Measurements from ENCODE around the gene CEP72.

The CEP72 gene

GRCh38 chr5:598564-598890 lies 13.6 kb upstream of the CEP72 start:
- DNase-seq (ENCODE audit: extremely low spot score), result no peak
- TF ChIP-seq L3MBTL2 (conservative IDR thresholded peaks at IDR 0.05) (no peak), BHLHE40 (IDR thresholded peaks at IDR 0.05; ENCODE audit: borderline replicate concordance) (no peak), PKNOX1 (IDR thresholded peaks at IDR 0.05) (no peak), TARDBP (IDR thresholded peaks at IDR 0.05) (no peak), ARNT (IDR thresholded peaks at IDR 0.05) (no peak), SP1 (IDR thresholded peaks at IDR 0.05) (no peak), NFRKB (IDR thresholded peaks at IDR 0.05) (no peak), HDGF (IDR thresholded peaks at IDR 0.05; ENCODE audit: borderline replicate concordance) (no peak), LEF1 (IDR thresholded peaks at IDR 0.05; ENCODE audit: borderline replicate concordance) (no peak), ZNF384 (IDR thresholded peaks at IDR 0.05) (no peak), FOXK2 (IDR thresholded peaks at IDR 0.05) (no peak), FOXA1 (IDR thresholded peaks at IDR 0.05) (no peak), FOXM1 (IDR thresholded peaks at IDR 0.05; ENCODE audit: borderline replicate concordance) (no peak), ELF4 (IDR thresholded peaks at IDR 0.05) (no peak), CTBP1 (IDR thresholded peaks at IDR 0.05; ENCODE audit: borderline replicate concordance) (no peak), SUZ12 (IDR thresholded peaks at IDR 0.05) (no peak)
- CTCF ChIA-PET, result no interaction called here
- POLR2A ChIA-PET, result no interaction called here

- CTCF ChIA-PET, result no interaction called here
- POLR2A ChIA-PET, result no interaction called here
- no peak for TF ChIP-seq PKNOX1 (IDR thresholded peaks at IDR 0.05)
- TF ChIP-seq CTBP1 (IDR thresholded peaks at IDR 0.05; ENCODE audit: borderline replicate concordance), result no peak
- TF ChIP-seq ZNF384 (IDR thresholded peaks at IDR 0.05), result no peak
- no peak for TF ChIP-seq FOXA1 (IDR thresholded peaks at IDR 0.05)
- TF ChIP-seq FOXM1 (IDR thresholded peaks at IDR 0.05; ENCODE audit: borderline replicate concordance), result no peak
- TF ChIP-seq TARDBP (IDR thresholded peaks at IDR 0.05), result no peak
- no peak for TF ChIP-seq FOXK2 (IDR thresholded peaks at IDR 0.05)
- no peak for TF ChIP-seq NFRKB (IDR thresholded peaks at IDR 0.05)
- TF ChIP-seq HDGF (IDR thresholded peaks at IDR 0.05; ENCODE audit: borderline replicate concordance), result no peak
- no peak for TF ChIP-seq L3MBTL2 (conservative IDR thresholded peaks at IDR 0.05)
- TF ChIP-seq SP1 (IDR thresholded peaks at IDR 0.05), result no peak
- no peak for TF ChIP-seq BHLHE40 (IDR thresholded peaks at IDR 0.05; ENCODE audit: borderline replicate concordance)
- TF ChIP-seq LEF1 (IDR thresholded peaks at IDR 0.05; ENCODE audit: borderline replicate concordance), result no peak
- TF ChIP-seq SUZ12 (IDR thresholded peaks at IDR 0.05), result no peak
- TF ChIP-seq ELF4 (IDR thresholded peaks at IDR 0.05), result no peak
- TF ChIP-seq ARNT (IDR thresholded peaks at IDR 0.05), result no peak
Measured at GRCh38 chr5:600886-601541, 11.1 kb upstream of the CEP72 start.

GRCh38 chr5:601771-602465 lies 10.2 kb upstream of the CEP72 start:
- CTCF ChIA-PET, result no interaction called here
- DNase-seq (ENCODE audit: extremely low spot score), result no peak
- TF ChIP-seq SP1 (IDR thresholded peaks at IDR 0.05), result no peak
- TF ChIP-seq SUZ12 (IDR thresholded peaks at IDR 0.05), result no peak
- TF ChIP-seq ZNF384 (IDR thresholded peaks at IDR 0.05), result no peak
- TF ChIP-seq BHLHE40 (IDR thresholded peaks at IDR 0.05; ENCODE audit: borderline replicate concordance), result no peak
- no peak for TF ChIP-seq ARNT (IDR thresholded peaks at IDR 0.05)
- no peak for TF ChIP-seq PKNOX1 (IDR thresholded peaks at IDR 0.05)
- no peak for TF ChIP-seq ELF4 (IDR thresholded peaks at IDR 0.05)
- TF ChIP-seq FOXM1 (IDR thresholded peaks at IDR 0.05; ENCODE audit: borderline replicate concordance), result no peak
- no peak for TF ChIP-seq FOXA1 (IDR thresholded peaks at IDR 0.05)
- TF ChIP-seq LEF1 (IDR thresholded peaks at IDR 0.05; ENCODE audit: borderline replicate concordance), result no peak
- TF ChIP-seq NFRKB (IDR thresholded peaks at IDR 0.05), result no peak
- TF ChIP-seq HDGF (IDR thresholded peaks at IDR 0.05; ENCODE audit: borderline replicate concordance), result no peak
- no peak for TF ChIP-seq TARDBP (IDR thresholded peaks at IDR 0.05)
- no peak for TF ChIP-seq FOXK2 (IDR thresholded peaks at IDR 0.05)
- TF ChIP-seq CTBP1 (IDR thresholded peaks at IDR 0.05; ENCODE audit: borderline replicate concordance), result no peak
- POLR2A ChIA-PET, result no interaction called here

More at GRCh38 chr5:600886-601541, 11.1 kb upstream of the CEP72 start:
- DNase-seq (ENCODE audit: extremely low spot score), result no peak

- DNase-seq (ENCODE audit: extremely low spot score), result no peak
- ChIA-PET CTCF (no interaction called here), POLR2A (no interaction called here)
- TF ChIP-seq ELF4 (IDR thresholded peaks at IDR 0.05) (no peak), FOXM1 (IDR thresholded peaks at IDR 0.05; ENCODE audit: borderline replicate concordance) (no peak), PKNOX1 (IDR thresholded peaks at IDR 0.05) (no peak), ARNT (IDR thresholded peaks at IDR 0.05) (no peak)
Measured at GRCh38 chr5:602466-603035, 9.6 kb upstream of the CEP72 start.
